Neural crest cell (in vitro differentiated cells): Measurements from ENCODE around the gene DCC. TPM values are rescaled to one million over a fixed set of nuclear protein-coding genes. Genes with fewer than 3 reads are reported as not detected.

ENCODE experiments used
- DNase-seq: peaks from one replicate; pipeline ENCODE4 v3.0.0; 2021; ENCODE audit warnings: low read depth, mixed read lengths, low spot score
- H3K27ac Mint-ChIP-seq: one replicate; pipeline ENCODE4 v1.8.0; 2021; ENCODE audit warnings: mild to moderate bottlenecking, mixed read lengths; ENCODE audit not compliant: unreplicated experiment
- H3K27me3 Mint-ChIP-seq: 2 replicates; pipeline ENCODE4 v1.8.0; 2021; ENCODE audit warnings: low read depth, mild to moderate bottlenecking, mixed read lengths
- H3K36me3 Mint-ChIP-seq: 2 replicates; pipeline ENCODE4 v1.8.0; 2021; ENCODE audit warnings: low read depth, mild to moderate bottlenecking, mixed read lengths
- H3K4me1 Mint-ChIP-seq: 2 replicates; pipeline ENCODE4 v1.8.0; 2021; ENCODE audit warnings: mixed read lengths
- H3K4me3 Mint-ChIP-seq: one replicate; pipeline ENCODE4 v1.8.0; 2021; ENCODE audit warnings: mild to moderate bottlenecking, mixed read lengths
- H3K9me3 Mint-ChIP-seq: 2 replicates; pipeline ENCODE4 v1.8.0; 2021; ENCODE audit warnings: mixed read lengths
- total RNA-seq: library from RNA; stranded (reverse); gene quantifications from 2 replicates; pipeline ENCODE4 v1.2.1, GENCODE V29; 2021
- TF ChIP-seq, protein P1 (sequence below): fragments of 200-600 bp; sonication (generic); conservative IDR thresholded peaks from 2 replicates; pipeline ENCODE4 v1.5.0; 2021; ENCODE audit warnings: antibody characterized with exemption, mild to moderate bottlenecking

The DCC gene
- total RNA-seq, 1 donor from 2014 or later, result 10.1 TPM

GRCh38 chr18:52979892-52980291, 639.9 kb downstream of the DCC start:
- no peak overlapping the region for H3K27ac Mint-ChIP-seq
- peaks cover 17% of the 10 kb centered on the region for H3K4me1 Mint-ChIP-seq
- no peaks in the 10 kb centered on the region for H3K36me3 Mint-ChIP-seq
- TF ChIP-seq, protein P1, sequence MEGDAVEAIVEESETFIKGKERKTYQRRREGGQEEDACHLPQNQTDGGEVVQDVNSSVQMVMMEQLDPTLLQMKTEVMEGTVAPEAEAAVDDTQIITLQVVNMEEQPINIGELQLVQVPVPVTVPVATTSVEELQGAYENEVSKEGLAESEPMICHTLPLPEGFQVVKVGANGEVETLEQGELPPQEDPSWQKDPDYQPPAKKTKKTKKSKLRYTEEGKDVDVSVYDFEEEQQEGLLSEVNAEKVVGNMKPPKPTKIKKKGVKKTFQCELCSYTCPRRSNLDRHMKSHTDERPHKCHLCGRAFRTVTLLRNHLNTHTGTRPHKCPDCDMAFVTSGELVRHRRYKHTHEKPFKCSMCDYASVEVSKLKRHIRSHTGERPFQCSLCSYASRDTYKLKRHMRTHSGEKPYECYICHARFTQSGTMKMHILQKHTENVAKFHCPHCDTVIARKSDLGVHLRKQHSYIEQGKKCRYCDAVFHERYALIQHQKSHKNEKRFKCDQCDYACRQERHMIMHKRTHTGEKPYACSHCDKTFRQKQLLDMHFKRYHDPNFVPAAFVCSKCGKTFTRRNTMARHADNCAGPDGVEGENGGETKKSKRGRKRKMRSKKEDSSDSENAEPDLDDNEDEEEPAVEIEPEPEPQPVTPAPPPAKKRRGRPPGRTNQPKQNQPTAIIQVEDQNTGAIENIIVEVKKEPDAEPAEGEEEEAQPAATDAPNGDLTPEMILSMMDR, result no peak
- peak; percentile 2 for DNase-seq
- no peaks in the 10 kb centered on the region for H3K27me3 Mint-ChIP-seq
- H3K9me3 Mint-ChIP-seq, result no peaks in the 10 kb centered on the region
- no peak overlapping the region for H3K4me3 Mint-ChIP-seq

- TF ChIP-seq, protein P1, result no peak
- no peak for DNase-seq
- H3K36me3 Mint-ChIP-seq, result no peaks in the 10 kb centered on the region
- no peaks in the 10 kb centered on the region for H3K27me3 Mint-ChIP-seq
- H3K9me3 Mint-ChIP-seq, result no peaks in the 10 kb centered on the region
- no peak overlapping the region for H3K4me3 Mint-ChIP-seq
- no peak overlapping the region for H3K27ac Mint-ChIP-seq
- no peaks in the 10 kb centered on the region for H3K4me1 Mint-ChIP-seq
Observed at GRCh38 chr18:52991246-52991645, 651.2 kb downstream of the DCC start.

GRCh38 chr18:52992041-52992440, 652.0 kb downstream of the DCC start:
- TF ChIP-seq, protein P1, result peak; percentile 33

GRCh38 chr18:52995875-52996274, 655.9 kb downstream of the DCC start:
- Mint-ChIP-seq H3K27ac (no peak overlapping the region), H3K27me3 (no peaks in the 10 kb centered on the region), H3K36me3 (no peaks in the 10 kb centered on the region), H3K9me3 (no peaks in the 10 kb centered on the region), H3K4me1 (no peaks in the 10 kb centered on the region), H3K4me3 (no peak overlapping the region)
- TF ChIP-seq, protein P1, result no peak
- no peak for DNase-seq

More at GRCh38 chr18:52992041-52992440, 652.0 kb downstream of the DCC start:
- Mint-ChIP-seq H3K27me3 (no peaks in the 10 kb centered on the region), H3K36me3 (no peaks in the 10 kb centered on the region), H3K27ac (no peak overlapping the region), H3K4me1 (no peaks in the 10 kb centered on the region), H3K4me3 (no peak overlapping the region), H3K9me3 (no peaks in the 10 kb centered on the region)
- no peak for DNase-seq

- Mint-ChIP-seq H3K4me1 (peaks cover 5% of the 10 kb centered on the region), H3K27me3 (no peaks in the 10 kb centered on the region), H3K27ac (no peak overlapping the region), H3K4me3 (no peak overlapping the region), H3K36me3 (no peaks in the 10 kb centered on the region), H3K9me3 (no peaks in the 10 kb centered on the region)
- TF ChIP-seq, protein P1, result no peak
- DNase-seq, result no peak
Observed at GRCh38 chr18:52999633-53000032, 659.6 kb downstream of the DCC start.

- H3K27ac Mint-ChIP-seq, result peak overlapping the region; percentile 74
- H3K4me1 Mint-ChIP-seq, result peaks cover 5% of the 10 kb centered on the region
- no peak overlapping the region for H3K4me3 Mint-ChIP-seq
- no peaks in the 10 kb centered on the region for H3K36me3 Mint-ChIP-seq
- H3K27me3 Mint-ChIP-seq, result no peaks in the 10 kb centered on the region
- TF ChIP-seq, protein P1, result no peak
- DNase-seq, result no peak
- H3K9me3 Mint-ChIP-seq, result no peaks in the 10 kb centered on the region
Observed at GRCh38 chr18:53004798-53005197, 664.8 kb downstream of the DCC start.
